Progenitor cell of endocrine pancreas (in vitro differentiated cells): ENCODE data around the gene RAB4A. TPM values are rescaled to one million over a fixed set of nuclear protein-coding genes. Genes with fewer than 3 reads are reported as not detected.
"Not testable (repeated sequence)": the region's sequence is repeated elsewhere in the genome, so short reads cannot be mapped to it uniquely, and the experiment has no call there.

Experiments used
- DNase-seq: peaks from one replicate; pipeline ENCODE4 v3.0.0; 2021; ENCODE audit warnings: low spot score; ENCODE audit not compliant: unreplicated experiment
- H3K27ac Mint-ChIP-seq: 2 replicates; pipeline ENCODE4 v1.8.0; 2021; ENCODE audit warnings: mild to moderate bottlenecking, moderate library complexity, mixed read lengths
- H3K27me3 Mint-ChIP-seq: 2 replicates; pipeline ENCODE4 v1.8.0; 2021; ENCODE audit warnings: mixed read lengths
- H3K36me3 Mint-ChIP-seq: 2 replicates; pipeline ENCODE4 v1.8.0; 2022; ENCODE audit warnings: mixed read lengths; ENCODE audit not compliant: insufficient read depth
- H3K4me1 Mint-ChIP-seq: 2 replicates; pipeline ENCODE4 v1.8.0; 2021; ENCODE audit warnings: low read depth, mixed read lengths
- H3K4me3 Mint-ChIP-seq: 2 replicates; pipeline ENCODE4 v1.8.0; 2021; ENCODE audit warnings: low read depth, mild to moderate bottlenecking, moderate library complexity, mixed read lengths
- H3K9me3 Mint-ChIP-seq: 2 replicates; pipeline ENCODE4 v1.8.0; 2021; ENCODE audit warnings: low read depth, mixed read lengths
- CTCF ChIP-seq: fragments of 200-600 bp; sonication (generic); IDR thresholded peaks from one replicate; pipeline ENCODE4 v1.5.0; 2021; ENCODE audit warnings: antibody characterized with exemption, mild to moderate bottlenecking; ENCODE audit not compliant: unreplicated experiment
- total RNA-seq: library from RNA; stranded (reverse); gene quantifications from 2 replicates; pipeline ENCODE4 v1.2.1, GENCODE V29; 2021

The RAB4A gene
- total RNA-seq, 1 donor from 2014 or later, result 130 TPM

DNA sequence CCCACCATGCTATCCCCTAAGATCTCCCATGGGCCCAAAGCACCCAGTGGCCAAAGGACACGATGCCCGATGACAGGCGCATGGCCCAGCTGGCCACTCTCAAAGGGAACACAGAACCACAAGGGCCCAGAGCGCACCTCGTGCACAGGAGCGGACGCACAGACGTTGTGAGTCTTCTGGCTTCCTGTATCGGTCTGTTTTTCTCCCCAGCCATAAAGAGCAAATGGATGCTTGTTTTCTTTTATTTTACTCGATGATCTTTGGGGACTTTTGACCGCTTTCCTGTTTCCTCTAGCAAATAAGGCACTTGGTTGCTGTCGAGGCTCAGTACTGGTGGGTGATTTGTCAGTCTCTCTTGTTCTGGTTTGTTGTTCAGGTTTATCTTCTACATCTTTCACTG lies 55.7 kb downstream of the RAB4A start:
- Mint-ChIP-seq H3K4me3 (no peak overlapping the region), H3K9me3 (no peaks in the 10 kb centered on the region), H3K4me1 (peaks cover 2% of the 10 kb centered on the region), H3K27me3 (no peaks in the 10 kb centered on the region), H3K27ac (peak overlapping the region; percentile 51), H3K36me3 (peaks cover 26% of the 10 kb centered on the region)
- no peak for DNase-seq
- TF ChIP-seq CTCF, result no peak

DNA sequence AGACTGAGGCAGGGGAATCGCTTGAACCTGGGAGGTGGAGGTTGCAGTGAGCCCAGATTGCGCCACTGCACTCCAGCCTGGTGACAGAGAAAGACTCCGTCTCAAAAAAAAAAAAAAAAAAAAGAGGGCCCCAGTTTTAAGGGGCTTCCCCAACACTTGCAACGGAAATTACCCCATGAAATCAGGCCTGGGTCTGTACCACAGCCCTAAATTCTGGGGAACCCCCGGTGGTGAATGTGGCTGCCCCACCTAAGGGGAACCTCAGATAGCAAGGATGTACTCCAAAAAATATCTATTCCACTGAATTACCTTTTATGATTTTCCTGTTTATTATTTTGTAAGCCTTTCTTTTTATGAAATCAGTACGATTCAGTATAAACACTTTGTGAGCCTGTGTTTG lies 56.9 kb downstream of the RAB4A start:
- not testable (repeated sequence) for H3K27ac Mint-ChIP-seq

DNA sequence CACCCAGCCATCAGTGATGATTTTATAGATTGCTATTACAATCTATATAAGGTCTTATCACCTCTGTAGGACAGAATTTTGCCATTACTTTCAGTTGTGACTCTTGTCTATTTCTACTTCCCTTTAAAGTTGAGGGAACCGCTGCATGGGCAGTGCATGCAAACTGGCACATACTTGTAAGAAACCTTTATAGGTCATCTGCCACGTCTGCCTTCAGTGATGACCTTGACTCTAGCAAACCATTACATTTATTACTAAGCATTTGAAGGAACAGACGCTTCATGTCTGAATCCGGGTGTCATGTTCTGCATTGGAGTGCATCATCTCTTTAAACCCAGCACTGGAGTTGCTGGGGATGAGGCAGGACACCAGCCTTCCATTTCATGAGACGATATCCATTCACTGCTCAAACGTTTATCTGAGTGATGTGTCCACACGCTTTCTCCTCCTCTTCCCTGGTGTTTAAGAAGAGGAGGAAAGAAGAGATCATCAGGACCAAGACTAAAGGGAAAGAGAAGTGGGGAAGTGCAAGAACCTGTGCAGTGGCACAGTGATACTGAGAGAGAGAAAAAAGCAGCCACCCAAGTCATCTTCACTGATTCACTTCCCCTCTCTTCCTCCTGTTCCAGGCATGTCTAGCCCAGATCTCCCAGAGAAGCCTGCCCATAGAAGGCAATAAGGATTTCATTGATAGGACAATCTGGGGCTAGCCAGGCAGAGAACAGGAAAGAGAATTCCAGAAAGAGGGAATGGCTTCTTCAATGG lies 57.9 kb downstream of the RAB4A start:
- peaks cover 2% of the 10 kb centered on the region for H3K4me1 Mint-ChIP-seq
- TF ChIP-seq CTCF, result no peak
- H3K9me3 Mint-ChIP-seq, result no peaks in the 10 kb centered on the region
- H3K27ac Mint-ChIP-seq, result no peak overlapping the region
- DNase-seq, result no peak
- H3K27me3 Mint-ChIP-seq, result no peaks in the 10 kb centered on the region
- peaks cover 20% of the 10 kb centered on the region for H3K36me3 Mint-ChIP-seq
- no peak overlapping the region for H3K4me3 Mint-ChIP-seq

More for the DNA sequence above, 56.9 kb downstream of the RAB4A start:
- H3K4me3 Mint-ChIP-seq, H3K9me3 Mint-ChIP-seq, DNase-seq, H3K4me1 Mint-ChIP-seq, H3K27me3 Mint-ChIP-seq: not testable (repeated sequence)
- H3K36me3 Mint-ChIP-seq, result peaks cover 24% of the 10 kb centered on the region

- Mint-ChIP-seq H3K4me3 (no peak overlapping the region), H3K9me3 (peaks cover 3% of the 10 kb centered on the region), H3K27me3 (no peaks in the 10 kb centered on the region), H3K4me1 (peaks cover 10% of the 10 kb centered on the region), H3K27ac (no peak overlapping the region), H3K36me3 (peaks cover 12% of the 10 kb centered on the region)
- TF ChIP-seq CTCF, result no peak
- no peak for DNase-seq
Observed at GRCh38 chr1:229334269-229334668, 63.4 kb downstream of the RAB4A start.

GRCh38 chr1:229334716-229335115 lies 63.8 kb downstream of the RAB4A start:
- no peak for TF ChIP-seq CTCF
- Mint-ChIP-seq H3K27ac (no peak overlapping the region), H3K27me3 (no peaks in the 10 kb centered on the region), H3K4me1 (peaks cover 15% of the 10 kb centered on the region), H3K4me3 (no peak overlapping the region), H3K9me3 (peaks cover 3% of the 10 kb centered on the region), H3K36me3 (peaks cover 12% of the 10 kb centered on the region)
- DNase-seq, result no peak

DNA sequence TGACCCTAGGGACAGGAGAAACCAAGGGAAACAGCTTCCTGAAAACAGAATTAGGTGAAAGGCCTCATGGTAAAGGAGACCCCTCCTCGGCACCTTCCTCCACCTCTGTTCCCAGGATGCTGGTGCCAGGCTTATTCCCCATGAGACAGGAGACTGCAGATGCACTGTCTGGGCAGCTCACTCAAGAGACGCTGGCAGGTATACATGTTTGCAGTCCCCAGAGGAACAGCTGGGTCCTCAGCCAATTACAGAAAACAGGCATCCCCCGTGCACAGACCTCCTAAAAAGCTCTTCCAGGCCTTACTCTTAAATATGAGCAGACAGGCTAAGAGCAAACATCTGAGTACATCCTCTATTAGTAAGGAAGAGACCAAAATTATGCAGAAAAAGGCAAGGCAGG lies 65.4 kb downstream of the RAB4A start:
- no peak for DNase-seq
- H3K27ac Mint-ChIP-seq, result no peak overlapping the region
- H3K27me3 Mint-ChIP-seq, result no peaks in the 10 kb centered on the region
- H3K9me3 Mint-ChIP-seq, result peaks cover 3% of the 10 kb centered on the region
- peaks cover 21% of the 10 kb centered on the region for H3K4me1 Mint-ChIP-seq
- H3K4me3 Mint-ChIP-seq, result no peak overlapping the region
- no peak for TF ChIP-seq CTCF
- peaks cover 10% of the 10 kb centered on the region for H3K36me3 Mint-ChIP-seq
